Measurements from ENCODE around the gene METTL15. TPM values are rescaled to one million over a fixed set of nuclear protein-coding genes. Genes with fewer than 3 reads are reported as not detected.
"Not testable (repeated sequence)": the region's sequence is repeated elsewhere in the genome, so short reads cannot be mapped to it uniquely, and the experiment has no call there.

METTL15 gene
- total RNA-seq, 1 donor from 2014 or later, result 18.0 TPM

GRCh38 chr11:28289444-28289843 is 181.3 kb downstream of the METTL15 start:
- Mint-ChIP-seq H3K27ac (no peak overlapping the region), H3K9me3 (no peaks in the 10 kb centered on the region), H3K4me1 (ENCODE audit: low read depth) (no peaks in the 10 kb centered on the region), H3K27me3 (ENCODE audit: insufficient read depth) (no peaks in the 10 kb centered on the region), H3K36me3 (ENCODE audit: low read depth) (peaks cover 12% of the 10 kb centered on the region), H3K4me3 (no peak overlapping the region)
- DNase-seq (ENCODE audit: low spot score), result no peak
- intact Hi-C loops (cut with micrococcal nuclease), result no loop called here

GRCh38 chr11:28290995-28291394 is 182.8 kb downstream of the METTL15 start:
- H3K4me1 Mint-ChIP-seq (ENCODE audit: low read depth); H3K4me3 Mint-ChIP-seq; H3K9me3 Mint-ChIP-seq; intact Hi-C loops (cut with micrococcal nuclease); DNase-seq (ENCODE audit: low spot score); H3K27ac Mint-ChIP-seq; H3K27me3 Mint-ChIP-seq (ENCODE audit: insufficient read depth): not testable (repeated sequence)
- H3K36me3 Mint-ChIP-seq (ENCODE audit: low read depth), result peaks cover 12% of the 10 kb centered on the region

GRCh38 chr11:28296426-28296825 is 188.2 kb downstream of the METTL15 start:
- Mint-ChIP-seq H3K27me3 (ENCODE audit: insufficient read depth) (no peaks in the 10 kb centered on the region), H3K4me1 (ENCODE audit: low read depth) (no peaks in the 10 kb centered on the region)
- intact Hi-C loops (cut with micrococcal nuclease), result no loop called here

DNA sequence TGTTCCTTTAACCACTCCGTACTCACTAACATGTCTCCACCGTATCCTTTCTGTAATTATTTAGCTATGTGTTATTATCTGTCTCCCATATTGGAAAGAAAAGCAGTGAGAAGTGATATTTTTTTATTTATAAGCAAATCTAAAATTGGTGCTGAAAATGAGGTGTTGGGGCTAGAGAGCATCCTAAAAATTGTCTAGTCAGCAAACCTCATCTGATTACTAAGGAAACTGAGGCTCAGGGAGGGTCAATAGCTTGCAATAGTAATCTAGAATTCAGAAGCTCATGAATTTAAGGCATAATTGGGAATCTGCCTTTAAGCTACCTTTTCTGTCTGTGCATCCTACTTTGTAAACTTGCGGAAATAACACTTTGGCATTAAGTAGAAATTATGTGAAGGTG is 190.0 kb downstream of the METTL15 start:
- H3K27ac Mint-ChIP-seq, result no peak overlapping the region
- no peaks in the 10 kb centered on the region for H3K27me3 Mint-ChIP-seq (ENCODE audit: insufficient read depth)
- intact Hi-C loops (cut with micrococcal nuclease), result no loop called here
- no peaks in the 10 kb centered on the region for H3K4me1 Mint-ChIP-seq (ENCODE audit: low read depth)
- H3K36me3 Mint-ChIP-seq (ENCODE audit: low read depth), result peaks cover 9% of the 10 kb centered on the region
- no peak for DNase-seq (ENCODE audit: low spot score)
- no peaks in the 10 kb centered on the region for H3K9me3 Mint-ChIP-seq
- no peak overlapping the region for H3K4me3 Mint-ChIP-seq

More at GRCh38 chr11:28296426-28296825, 188.2 kb downstream of the METTL15 start:
- no peak for DNase-seq (ENCODE audit: low spot score)
- H3K9me3 Mint-ChIP-seq, result no peaks in the 10 kb centered on the region
- no peak overlapping the region for H3K27ac Mint-ChIP-seq
- H3K36me3 Mint-ChIP-seq (ENCODE audit: low read depth), result peaks cover 14% of the 10 kb centered on the region
- no peak overlapping the region for H3K4me3 Mint-ChIP-seq

DNA sequence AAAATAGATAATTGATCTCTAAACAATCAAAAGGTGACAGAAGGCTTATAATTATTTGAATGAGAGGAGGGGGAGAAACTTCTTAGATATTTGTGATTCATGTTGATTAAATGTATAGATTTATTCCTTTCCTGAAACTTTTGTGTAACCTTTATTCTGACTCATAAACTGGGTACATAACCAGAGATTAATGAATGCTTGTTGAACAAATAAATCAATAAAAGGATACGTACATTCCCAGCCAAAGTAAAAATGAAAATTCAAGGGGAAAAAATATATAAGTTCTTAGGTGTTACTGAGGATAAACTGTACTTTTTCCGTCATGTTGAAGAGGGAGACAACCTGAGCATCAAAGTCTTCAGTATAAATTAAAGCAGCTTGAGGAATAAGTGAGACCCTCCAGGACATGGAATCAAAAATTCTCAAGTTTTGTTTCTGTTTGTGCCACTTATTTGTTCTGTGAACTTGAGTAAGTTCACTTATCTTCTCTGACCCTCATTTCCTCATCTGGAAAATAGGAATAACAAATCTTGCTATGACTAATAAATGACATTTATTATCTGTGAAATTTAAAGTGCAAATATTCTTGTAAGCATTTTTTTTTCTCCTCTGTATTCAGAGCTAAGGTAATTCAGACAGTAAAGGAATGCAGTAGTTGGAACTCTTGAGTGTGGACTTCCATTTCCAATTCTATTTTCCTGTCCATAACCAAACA is 195.4 kb downstream of the METTL15 start:
- intact Hi-C loops (cut with micrococcal nuclease), result no loop called here
- Mint-ChIP-seq H3K9me3 (no peaks in the 10 kb centered on the region), H3K4me3 (no peak overlapping the region), H3K4me1 (ENCODE audit: low read depth) (no peaks in the 10 kb centered on the region), H3K27ac (no peak overlapping the region), H3K36me3 (ENCODE audit: low read depth) (peaks cover 4% of the 10 kb centered on the region), H3K27me3 (ENCODE audit: insufficient read depth) (no peaks in the 10 kb centered on the region)
- no peak for DNase-seq (ENCODE audit: low spot score)

GRCh38 chr11:28315440-28315839 is 207.3 kb downstream of the METTL15 start:
- Mint-ChIP-seq H3K27ac (no peak overlapping the region), H3K4me3 (no peak overlapping the region), H3K4me1 (ENCODE audit: low read depth) (no peaks in the 10 kb centered on the region), H3K27me3 (ENCODE audit: insufficient read depth) (no peaks in the 10 kb centered on the region), H3K9me3 (no peaks in the 10 kb centered on the region), H3K36me3 (ENCODE audit: low read depth) (peaks cover 11% of the 10 kb centered on the region)
- intact Hi-C loops (cut with micrococcal nuclease), result no loop called here
- no peak for DNase-seq (ENCODE audit: low spot score)

- intact Hi-C loops (cut with micrococcal nuclease), result no loop called here
- H3K27ac Mint-ChIP-seq, result no peak overlapping the region
- no peaks in the 10 kb centered on the region for H3K4me1 Mint-ChIP-seq (ENCODE audit: low read depth)
- H3K4me3 Mint-ChIP-seq, result no peak overlapping the region
- H3K9me3 Mint-ChIP-seq, result no peaks in the 10 kb centered on the region
- H3K27me3 Mint-ChIP-seq (ENCODE audit: insufficient read depth), result no peaks in the 10 kb centered on the region
- peaks cover 7% of the 10 kb centered on the region for H3K36me3 Mint-ChIP-seq (ENCODE audit: low read depth)
- DNase-seq (ENCODE audit: low spot score), result no peak
Observed at GRCh38 chr11:28318871-28319270, 210.7 kb downstream of the METTL15 start.

DNA sequence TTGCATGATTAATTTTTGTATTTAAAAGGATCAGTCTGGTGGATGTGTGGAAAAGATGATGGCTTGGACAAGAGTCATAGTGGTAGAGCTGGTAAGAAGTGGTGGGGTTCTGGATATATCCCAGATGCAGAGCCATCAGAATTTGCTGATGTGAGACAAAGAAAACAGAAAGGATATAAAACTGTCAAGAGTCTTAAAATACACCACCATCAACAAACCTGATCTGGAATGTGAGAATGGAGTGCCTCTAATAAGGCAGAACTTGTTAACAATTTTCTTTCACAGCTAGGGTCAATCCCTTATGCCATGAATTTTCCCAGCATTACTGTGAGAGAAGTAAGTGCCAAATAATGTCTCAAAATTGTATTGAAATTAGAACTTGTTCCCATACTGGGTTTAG is 215.4 kb downstream of the METTL15 start:
- Mint-ChIP-seq H3K27ac (no peak overlapping the region), H3K27me3 (ENCODE audit: insufficient read depth) (no peaks in the 10 kb centered on the region), H3K4me3 (no peak overlapping the region), H3K4me1 (ENCODE audit: low read depth) (no peaks in the 10 kb centered on the region), H3K9me3 (no peaks in the 10 kb centered on the region), H3K36me3 (ENCODE audit: low read depth) (peaks cover 3% of the 10 kb centered on the region)
- intact Hi-C loops (cut with micrococcal nuclease), result loop anchor here (10.0 kb wide), 1 partner anchor 219 kb away; the partner anchor contains the start of genes KIF18A and METTL15
- DNase-seq (ENCODE audit: low spot score), result no peak

DNA sequence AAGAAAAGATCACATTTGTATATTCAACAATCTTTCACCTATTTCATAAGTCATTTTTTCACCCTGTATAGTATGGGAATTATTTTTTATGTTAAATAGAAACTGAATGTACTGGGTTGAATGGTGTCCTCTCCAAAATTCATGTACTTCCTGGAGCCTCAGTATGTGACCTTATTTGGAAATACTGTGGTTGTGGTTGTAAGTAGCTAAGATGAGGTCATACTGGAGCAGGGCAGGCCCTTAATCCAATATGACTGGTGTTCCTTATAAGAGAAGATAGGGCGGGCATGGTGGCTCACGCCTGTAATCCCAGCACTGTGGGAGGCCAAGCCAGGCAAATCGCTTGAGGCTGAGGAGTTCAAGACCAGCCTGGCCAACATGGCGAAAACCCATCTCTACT is 224.2 kb downstream of the METTL15 start:
- H3K27ac Mint-ChIP-seq; H3K4me1 Mint-ChIP-seq (ENCODE audit: low read depth); H3K9me3 Mint-ChIP-seq; H3K27me3 Mint-ChIP-seq (ENCODE audit: insufficient read depth); H3K36me3 Mint-ChIP-seq (ENCODE audit: low read depth); intact Hi-C loops (cut with micrococcal nuclease); H3K4me3 Mint-ChIP-seq; DNase-seq (ENCODE audit: low spot score): not testable (repeated sequence)

DNA sequence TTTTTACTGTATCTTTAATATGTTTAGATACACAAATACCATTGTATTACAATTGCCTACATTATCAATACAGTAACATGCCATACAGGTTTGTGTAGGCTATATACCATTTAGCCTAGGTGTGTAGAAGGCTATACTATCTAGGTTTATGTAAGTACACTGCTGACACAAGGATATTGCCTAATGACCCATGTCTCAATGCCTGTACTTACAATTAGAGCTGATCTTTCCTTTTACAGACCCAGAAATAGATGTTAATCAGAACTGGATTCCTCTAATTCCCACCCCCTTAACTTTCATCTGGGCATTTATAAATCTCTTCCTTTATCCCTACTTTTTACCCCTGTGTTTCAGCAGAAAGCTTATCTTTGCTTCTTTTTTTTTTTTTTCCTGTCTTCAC is 229.5 kb downstream of the METTL15 start:
- H3K4me3 Mint-ChIP-seq, result no peak overlapping the region
- no peak for DNase-seq (ENCODE audit: low spot score)
- H3K4me1 Mint-ChIP-seq (ENCODE audit: low read depth), result no peaks in the 10 kb centered on the region
- H3K27me3 Mint-ChIP-seq (ENCODE audit: insufficient read depth), result no peaks in the 10 kb centered on the region
- H3K27ac Mint-ChIP-seq, result no peak overlapping the region
- H3K36me3 Mint-ChIP-seq (ENCODE audit: low read depth), result peaks cover 1% of the 10 kb centered on the region
- peaks cover 24% of the 10 kb centered on the region for H3K9me3 Mint-ChIP-seq
- intact Hi-C loops (cut with micrococcal nuclease), result no loop called here

DNA sequence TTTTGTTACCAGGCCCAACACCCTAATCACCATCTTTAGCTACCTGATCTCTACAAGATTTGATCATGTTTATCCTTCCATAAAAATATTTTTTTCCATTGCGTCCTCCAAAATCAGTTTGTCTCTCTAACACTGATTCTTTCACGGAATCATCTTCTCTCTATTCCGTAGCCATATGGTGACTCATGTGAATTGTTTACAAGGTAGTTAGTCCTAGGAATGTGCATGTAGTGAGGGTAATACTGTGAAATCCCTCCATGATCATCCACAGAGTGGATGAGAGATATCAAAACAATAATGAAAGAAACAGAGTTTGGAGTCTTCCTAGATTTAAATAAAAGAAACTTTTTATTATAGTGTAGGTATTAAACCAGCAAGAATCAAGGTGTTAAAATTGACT is 230.2 kb downstream of the METTL15 start:
- peaks cover 24% of the 10 kb centered on the region for H3K9me3 Mint-ChIP-seq
- intact Hi-C loops (cut with micrococcal nuclease), result no loop called here
- no peak overlapping the region for H3K4me3 Mint-ChIP-seq
- no peak for DNase-seq (ENCODE audit: low spot score)
- H3K36me3 Mint-ChIP-seq (ENCODE audit: low read depth), result peaks cover 1% of the 10 kb centered on the region
- no peak overlapping the region for H3K27ac Mint-ChIP-seq
- H3K4me1 Mint-ChIP-seq (ENCODE audit: low read depth), result no peaks in the 10 kb centered on the region
- H3K27me3 Mint-ChIP-seq (ENCODE audit: insufficient read depth), result no peaks in the 10 kb centered on the region

- no peak overlapping the region for H3K27ac Mint-ChIP-seq
- H3K4me3 Mint-ChIP-seq, result no peak overlapping the region
- peaks cover 1% of the 10 kb centered on the region for H3K36me3 Mint-ChIP-seq (ENCODE audit: low read depth)
- no peaks in the 10 kb centered on the region for H3K4me1 Mint-ChIP-seq (ENCODE audit: low read depth)
- intact Hi-C loops (cut with micrococcal nuclease), result no loop called here
- peaks cover 24% of the 10 kb centered on the region for H3K9me3 Mint-ChIP-seq
- DNase-seq (ENCODE audit: low spot score), result no peak
- no peaks in the 10 kb centered on the region for H3K27me3 Mint-ChIP-seq (ENCODE audit: insufficient read depth)
Observed at GRCh38 chr11:28339488-28339887, 231.3 kb downstream of the METTL15 start.

DNA sequence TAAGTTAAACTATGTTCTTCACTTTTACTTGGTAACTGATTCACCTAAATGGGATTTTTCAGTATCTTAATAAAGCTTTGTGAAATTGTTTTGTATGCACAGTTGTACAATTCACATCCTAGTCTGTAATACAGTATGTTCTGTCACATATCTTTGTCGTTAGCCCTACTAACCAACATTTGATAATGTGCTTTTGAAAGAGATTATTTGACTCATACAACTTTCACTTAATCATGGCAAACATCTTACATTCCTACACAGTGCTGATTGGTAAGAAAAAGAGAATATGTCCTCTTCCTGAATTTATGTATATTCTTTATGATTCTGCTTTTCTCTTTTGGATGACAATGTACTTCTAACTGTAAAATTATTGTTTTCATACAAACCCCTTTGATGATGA is 234.5 kb downstream of the METTL15 start:
- no peak for DNase-seq (ENCODE audit: low spot score)
- H3K27ac Mint-ChIP-seq, result no peak overlapping the region
- H3K4me3 Mint-ChIP-seq, result no peak overlapping the region
- intact Hi-C loops (cut with micrococcal nuclease), result no loop called here
- no peaks in the 10 kb centered on the region for H3K4me1 Mint-ChIP-seq (ENCODE audit: low read depth)
- H3K36me3 Mint-ChIP-seq (ENCODE audit: low read depth), result no peaks in the 10 kb centered on the region
- no peaks in the 10 kb centered on the region for H3K27me3 Mint-ChIP-seq (ENCODE audit: insufficient read depth)
- peaks cover 24% of the 10 kb centered on the region for H3K9me3 Mint-ChIP-seq

Measured in activated T-helper 1 cell treated with anti-CD3 and anti-CD28 coated beads, Interleukin-12 subunit alpha, Interleukin-12 subunit beta, Interleukin-2, Interleukin-4 antibody, amounts not matched to agents 30 ng/mL and 10 ng/mL and 1 ng/mL, durations not matched to agents 14 hours and 24 hours and 36 hours (primary cell).